HUES6 (cell line): ENCODE data around the gene SIGLEC15.

ENCODE experiments used
- H3K27ac ChIP-seq: 2 replicates; pipeline ENCODE4 v1.7.0; 2013; ENCODE audit warnings: low read depth, mild to moderate bottlenecking, low read length, inconsistent platforms
- H3K27me3 ChIP-seq: 2 replicates; pipeline ENCODE4 v1.6.1; 2013; ENCODE audit warnings: low read length; ENCODE audit not compliant: control insufficient read depth, insufficient read depth
- H3K36me3 ChIP-seq: 2 replicates; pipeline ENCODE4 v1.6.1; 2013; ENCODE audit warnings: low read length; ENCODE audit not compliant: control insufficient read depth, insufficient read depth
- H3K4me1 ChIP-seq: 2 replicates; pipeline ENCODE4 v1.6.1; 2013; ENCODE audit warnings: low read length; ENCODE audit not compliant: control insufficient read depth, insufficient read depth
- H3K4me3 ChIP-seq: 2 replicates; pipeline ENCODE4 v1.5.1; 2013; ENCODE audit warnings: low read depth, low read length
- H3K9ac ChIP-seq: one replicate; pipeline ENCODE4 v1.6.1; 2013; ENCODE audit warnings: mild to moderate bottlenecking, low read length
- H3K9me3 ChIP-seq: 2 replicates; pipeline ENCODE4 v1.6.1; 2013; ENCODE audit warnings: low read depth, low read length; ENCODE audit not compliant: control insufficient read depth, insufficient read depth

The SIGLEC15 gene

DNA sequence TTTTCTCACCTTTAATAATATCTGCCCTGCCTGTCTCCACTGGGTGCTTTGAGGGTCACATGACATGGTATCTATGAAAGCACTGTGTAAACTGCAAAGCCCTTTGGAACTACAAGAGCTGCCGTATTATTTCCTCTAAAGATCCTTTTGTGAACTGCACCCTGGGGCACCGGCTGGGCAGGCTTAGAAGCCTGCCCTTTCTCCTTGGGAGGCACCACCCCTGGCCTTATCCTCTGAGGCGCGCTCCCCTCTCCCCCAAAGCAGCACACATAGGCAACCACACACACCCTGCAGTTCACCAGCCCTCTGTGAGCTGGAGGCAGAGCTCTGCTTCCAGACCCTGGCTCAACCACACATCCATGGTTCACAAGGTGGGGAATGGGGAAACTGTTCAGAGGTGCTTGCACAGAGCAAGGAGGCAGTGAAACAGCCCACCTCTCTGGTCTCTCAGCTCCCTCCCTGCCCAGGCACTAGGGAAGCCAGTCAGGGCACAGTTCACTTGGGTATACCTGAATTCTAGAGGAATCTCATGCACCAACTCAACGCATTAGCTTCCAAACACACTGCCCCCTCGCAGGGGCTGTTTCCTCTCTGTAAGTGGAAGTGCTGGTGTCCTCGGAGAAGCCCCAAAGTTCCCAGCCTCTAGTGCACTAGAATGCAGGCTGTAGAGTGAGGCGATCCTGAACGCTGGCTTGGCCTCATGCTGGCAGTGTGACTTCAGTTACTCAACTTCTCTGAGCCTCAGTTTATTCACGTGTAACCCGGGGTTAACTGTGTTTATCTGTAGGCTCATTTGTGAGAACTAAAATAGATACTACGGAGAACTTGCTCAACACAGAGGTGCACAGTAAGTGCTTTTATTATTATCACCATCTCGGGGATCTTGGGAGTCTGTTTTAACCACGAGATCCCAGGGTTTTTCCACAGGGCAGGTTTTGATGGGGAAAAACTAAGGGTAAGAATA is 11.0 kb downstream of the SIGLEC15 start:
- Histone ChIP-seq H3K9me3 (no peaks in the 10 kb centered on the region), H3K4me3 (peak overlapping the region; percentile 59; the same call in 1 of the 2 replicates), H3K27ac (no peak overlapping the region), H3K36me3 (no peaks in the 10 kb centered on the region), H3K4me1 (peaks cover 12% of the 10 kb centered on the region; the same call in 1 of the 2 replicates), H3K27me3 (peaks cover 58% of the 10 kb centered on the region), H3K9ac (peak overlapping the region; percentile 12)

DNA sequence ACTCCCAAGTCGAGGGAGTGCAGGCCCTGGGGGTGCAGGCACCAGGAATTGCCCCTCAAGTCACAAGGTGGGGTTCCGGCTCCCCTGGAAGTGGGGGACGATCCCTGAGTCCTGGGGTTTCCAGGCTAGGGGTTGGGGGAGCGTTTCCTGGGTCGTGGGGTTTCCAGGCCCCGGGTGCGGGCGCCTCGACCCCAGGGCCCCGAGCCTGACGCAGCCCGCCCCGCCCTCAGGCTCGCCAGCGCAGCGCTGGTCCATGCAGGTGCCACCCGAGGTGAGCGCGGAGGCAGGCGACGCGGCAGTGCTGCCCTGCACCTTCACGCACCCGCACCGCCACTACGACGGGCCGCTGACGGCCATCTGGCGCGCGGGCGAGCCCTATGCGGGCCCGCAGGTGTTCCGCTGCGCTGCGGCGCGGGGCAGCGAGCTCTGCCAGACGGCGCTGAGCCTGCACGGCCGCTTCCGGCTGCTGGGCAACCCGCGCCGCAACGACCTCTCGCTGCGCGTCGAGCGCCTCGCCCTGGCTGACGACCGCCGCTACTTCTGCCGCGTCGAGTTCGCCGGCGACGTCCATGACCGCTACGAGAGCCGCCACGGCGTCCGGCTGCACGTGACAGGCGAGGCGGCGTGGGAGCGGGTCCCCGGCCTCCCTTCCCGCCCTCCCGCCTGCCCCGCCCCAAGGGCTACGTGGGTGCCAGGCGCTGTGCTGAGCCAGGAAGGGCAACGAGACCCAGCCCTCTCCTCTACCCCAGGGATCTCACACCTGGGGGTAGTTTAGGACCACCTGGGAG is 12.0 kb downstream of the SIGLEC15 start:
- no peaks in the 10 kb centered on the region for H3K36me3 ChIP-seq
- H3K4me1 ChIP-seq = peaks cover 12% of the 10 kb centered on the region; the same call in 1 of the 2 replicates
- H3K9me3 ChIP-seq = no peaks in the 10 kb centered on the region
- H3K9ac ChIP-seq = no peak overlapping the region
- no peak overlapping the region for H3K27ac ChIP-seq
- H3K4me3 ChIP-seq = peak overlapping the region; percentile 59
- peaks cover 58% of the 10 kb centered on the region for H3K27me3 ChIP-seq

DNA sequence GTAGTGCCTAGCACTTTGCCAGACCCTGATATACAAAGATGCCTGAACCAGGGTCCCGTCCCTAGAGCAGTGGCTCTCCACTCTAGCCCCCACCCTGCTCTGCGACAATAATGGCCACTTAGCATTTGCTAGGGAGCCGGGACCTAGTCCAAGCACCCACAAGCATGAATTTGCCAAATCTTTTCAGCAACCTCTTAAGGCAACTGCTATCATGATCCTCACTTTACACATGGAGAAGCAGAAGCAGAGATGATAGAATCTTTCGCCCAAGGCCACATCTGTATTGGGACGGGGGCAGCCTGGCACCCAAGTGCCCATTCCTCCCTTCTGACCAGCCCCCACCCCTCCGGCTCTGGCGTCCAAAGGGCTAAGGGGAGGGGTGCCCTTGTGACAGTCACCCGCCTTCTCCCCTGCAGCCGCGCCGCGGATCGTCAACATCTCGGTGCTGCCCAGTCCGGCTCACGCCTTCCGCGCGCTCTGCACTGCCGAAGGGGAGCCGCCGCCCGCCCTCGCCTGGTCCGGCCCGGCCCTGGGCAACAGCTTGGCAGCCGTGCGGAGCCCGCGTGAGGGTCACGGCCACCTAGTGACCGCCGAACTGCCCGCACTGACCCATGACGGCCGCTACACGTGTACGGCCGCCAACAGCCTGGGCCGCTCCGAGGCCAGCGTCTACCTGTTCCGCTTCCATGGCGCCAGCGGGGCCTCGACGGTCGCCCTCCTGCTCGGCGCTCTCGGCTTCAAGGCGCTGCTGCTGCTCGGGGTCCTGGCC is 13.0 kb downstream of the SIGLEC15 start:
- Histone ChIP-seq H3K4me3 (peak overlapping the region; percentile 59), H3K27ac (no peak overlapping the region), H3K4me1 (peaks cover 12% of the 10 kb centered on the region; the same call in 1 of the 2 replicates), H3K27me3 (peaks cover 58% of the 10 kb centered on the region), H3K9ac (no peak overlapping the region), H3K9me3 (no peaks in the 10 kb centered on the region), H3K36me3 (no peaks in the 10 kb centered on the region)

DNA sequence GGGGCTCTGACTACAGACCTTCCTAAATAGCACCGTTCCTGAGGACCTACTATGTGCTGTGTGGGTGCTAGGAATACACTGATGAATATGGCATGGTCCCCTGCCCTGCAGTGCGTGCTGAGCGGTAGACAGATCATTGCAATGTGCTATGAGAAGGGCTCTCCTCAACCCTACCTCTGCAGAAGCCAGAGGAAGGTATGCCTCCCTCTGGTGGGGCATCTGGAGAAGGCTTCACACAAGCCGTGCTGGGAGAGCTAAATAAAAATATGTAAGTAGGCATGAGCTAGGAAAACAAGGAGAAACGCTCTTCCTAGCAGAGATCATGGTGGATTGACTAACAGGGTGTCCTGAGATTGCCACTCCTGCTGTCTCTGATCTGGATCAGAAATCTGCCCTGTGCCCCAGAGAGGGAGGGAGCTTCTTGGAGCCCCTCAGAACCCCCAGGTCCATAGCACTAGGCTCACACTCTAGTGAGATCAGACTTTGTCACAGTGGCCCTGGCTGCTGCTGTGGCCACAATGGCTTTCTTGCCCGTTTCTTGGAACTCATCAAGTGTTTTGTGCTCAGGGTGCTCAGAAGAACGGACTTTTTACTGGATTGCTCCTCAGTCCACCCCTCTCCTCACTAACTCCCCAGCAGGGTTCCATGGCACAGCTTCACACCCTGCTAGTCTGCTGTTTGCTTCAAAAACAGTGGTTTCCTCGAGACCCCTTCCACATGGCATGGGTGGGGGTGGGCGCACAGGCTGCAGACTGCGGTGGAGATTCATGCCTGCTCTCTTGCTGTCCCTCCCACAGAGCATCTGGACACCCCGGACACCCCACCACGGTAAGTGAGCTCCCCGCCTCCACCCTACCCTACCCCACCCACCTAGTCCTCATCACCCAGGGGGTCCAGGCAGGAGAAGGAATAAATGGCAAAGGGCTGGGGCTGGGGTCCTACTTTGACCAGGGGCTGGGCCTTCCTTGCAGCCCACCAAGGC is 14.2 kb downstream of the SIGLEC15 start:
- no peak overlapping the region for H3K27ac ChIP-seq
- no peaks in the 10 kb centered on the region for H3K36me3 ChIP-seq
- no peaks in the 10 kb centered on the region for H3K9me3 ChIP-seq
- H3K9ac ChIP-seq = no peak overlapping the region
- H3K4me3 ChIP-seq = no peak overlapping the region
- H3K27me3 ChIP-seq = peaks cover 50% of the 10 kb centered on the region
- H3K4me1 ChIP-seq = peaks cover 12% of the 10 kb centered on the region; the same call in 1 of the 2 replicates

DNA sequence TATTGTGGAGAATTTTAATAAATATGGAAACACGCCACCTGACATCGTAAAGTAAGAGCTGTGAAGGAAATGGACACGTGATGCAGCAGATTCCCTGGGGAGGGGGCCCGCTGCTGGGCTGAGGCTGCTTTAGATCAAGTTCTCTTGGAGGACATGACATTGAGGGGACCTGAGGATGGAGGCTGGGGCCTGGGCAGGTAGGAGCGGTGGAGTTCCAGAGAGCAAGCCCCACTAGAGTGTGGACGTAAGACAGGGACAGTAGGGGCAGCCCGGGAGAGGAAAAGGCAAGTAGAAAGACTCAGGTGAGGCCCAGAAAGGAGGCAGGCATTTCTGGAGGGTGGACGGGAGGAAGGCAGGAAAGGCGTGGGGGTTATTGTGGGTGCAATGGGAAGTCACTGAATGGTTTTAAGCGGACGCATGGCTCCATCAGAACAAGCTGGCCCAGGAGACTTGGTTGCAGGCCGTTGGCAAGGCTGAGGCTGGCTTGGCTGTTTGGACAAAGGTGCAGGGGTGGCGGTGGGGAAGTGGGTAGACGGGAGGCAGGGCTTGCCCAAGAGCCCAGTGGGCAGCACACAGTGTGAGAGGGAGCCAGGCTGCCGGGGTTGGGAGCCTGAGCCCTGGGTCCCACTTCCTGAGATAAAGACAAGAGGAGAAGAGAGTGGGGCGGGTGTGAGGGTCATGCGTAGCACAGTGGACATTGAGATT is 15.7 kb downstream of the SIGLEC15 start:
- Histone ChIP-seq H3K27ac (no peak overlapping the region), H3K9ac (no peak overlapping the region), H3K4me1 (peaks cover 20% of the 10 kb centered on the region; the same call in 1 of the 2 replicates), H3K9me3 (no peaks in the 10 kb centered on the region), H3K36me3 (no peaks in the 10 kb centered on the region), H3K4me3 (no peak overlapping the region), H3K27me3 (peaks cover 36% of the 10 kb centered on the region)

DNA sequence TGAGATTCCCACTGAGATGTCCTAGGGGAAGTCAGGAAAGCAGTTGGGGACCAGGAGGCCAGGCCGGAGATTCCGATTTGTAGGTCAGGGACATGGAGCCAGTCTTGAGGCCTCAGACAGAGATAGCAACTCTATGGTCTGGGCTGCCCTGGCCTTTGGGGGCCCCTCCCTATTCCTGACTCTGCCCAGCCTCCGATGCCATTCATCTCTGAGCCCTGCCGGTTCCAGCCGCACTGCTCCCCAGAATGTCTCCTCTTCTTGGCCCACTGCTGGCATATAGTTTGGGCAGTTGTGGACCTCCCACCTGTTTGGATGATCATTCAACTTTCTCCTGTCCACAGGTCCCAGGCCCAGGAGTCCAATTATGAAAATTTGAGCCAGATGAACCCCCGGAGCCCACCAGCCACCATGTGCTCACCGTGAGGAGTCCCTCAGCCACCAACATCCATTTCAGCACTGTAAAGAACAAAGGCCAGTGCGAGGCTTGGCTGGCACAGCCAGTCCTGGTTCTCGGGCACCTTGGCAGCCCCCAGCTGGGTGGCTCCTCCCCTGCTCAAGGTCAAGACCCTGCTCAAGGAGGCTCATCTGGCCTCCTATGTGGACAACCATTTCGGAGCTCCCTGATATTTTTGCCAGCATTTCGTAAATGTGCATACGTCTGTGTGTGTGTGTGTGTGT is 16.4 kb downstream of the SIGLEC15 start:
- no peak overlapping the region for H3K9ac ChIP-seq
- peaks cover 14% of the 10 kb centered on the region; the same call in 1 of the 2 replicates for H3K4me1 ChIP-seq
- H3K36me3 ChIP-seq = no peaks in the 10 kb centered on the region
- H3K4me3 ChIP-seq = no peak overlapping the region
- H3K27ac ChIP-seq = no peak overlapping the region
- no peaks in the 10 kb centered on the region for H3K9me3 ChIP-seq
- peaks cover 29% of the 10 kb centered on the region for H3K27me3 ChIP-seq

DNA sequence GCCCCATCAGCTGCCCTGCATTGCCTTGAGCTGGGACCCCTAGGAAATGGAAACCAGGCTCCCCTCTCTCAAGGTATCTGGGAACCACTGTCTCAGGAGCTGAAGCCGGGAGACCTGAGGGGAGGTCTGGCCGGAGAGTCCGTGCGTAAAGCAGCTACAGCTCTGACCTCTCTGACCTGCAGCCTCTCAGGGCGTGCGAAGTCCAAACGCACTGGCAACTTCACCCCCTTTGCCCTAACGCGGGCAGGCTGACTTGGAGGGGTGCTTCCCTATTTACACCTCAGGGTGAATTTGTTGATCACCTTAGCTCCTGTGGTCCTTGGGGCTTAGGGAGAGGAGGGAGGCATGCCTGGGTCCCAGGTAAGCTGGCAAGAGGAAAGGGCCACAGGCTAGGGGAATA is 17.5 kb downstream of the SIGLEC15 start:
- Histone ChIP-seq H3K4me3 (no peak overlapping the region), H3K27me3 (peaks cover 18% of the 10 kb centered on the region), H3K9ac (no peak overlapping the region), H3K4me1 (peaks cover 12% of the 10 kb centered on the region; the same call in 1 of the 2 replicates), H3K36me3 (no peaks in the 10 kb centered on the region), H3K27ac (no peak overlapping the region), H3K9me3 (no peaks in the 10 kb centered on the region)

DNA sequence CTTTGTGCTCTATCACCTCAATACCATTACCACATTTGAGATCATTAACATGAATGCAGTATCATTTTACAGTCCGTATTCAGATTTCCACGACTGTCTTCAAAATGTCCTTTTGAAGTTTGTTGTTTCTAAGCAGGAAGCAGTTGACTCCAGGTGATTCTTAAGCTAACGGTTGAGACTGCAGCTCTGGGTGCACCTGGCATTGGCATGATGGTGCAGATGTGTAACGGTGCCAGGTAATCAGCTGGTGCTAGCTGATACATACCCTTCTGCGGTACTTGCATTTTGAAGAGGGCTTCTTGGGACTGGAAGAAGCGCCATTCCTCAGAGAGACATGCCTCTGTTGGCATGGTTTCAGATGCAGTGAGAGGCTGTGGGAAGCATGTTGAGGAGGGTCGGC is 19.5 kb downstream of the SIGLEC15 start:
- Histone ChIP-seq H3K4me1 (peaks cover 8% of the 10 kb centered on the region; the same call in 1 of the 2 replicates), H3K9me3 (no peaks in the 10 kb centered on the region), H3K27me3 (peaks cover under 1% of the 10 kb centered on the region; the same call in 1 of the 2 replicates), H3K36me3 (peaks cover 7% of the 10 kb centered on the region), H3K4me3 (no peak overlapping the region), H3K9ac (peak overlapping the region; percentile 36), H3K27ac (peak overlapping the region; percentile 37; the same call in 1 of the 2 replicates)

DNA sequence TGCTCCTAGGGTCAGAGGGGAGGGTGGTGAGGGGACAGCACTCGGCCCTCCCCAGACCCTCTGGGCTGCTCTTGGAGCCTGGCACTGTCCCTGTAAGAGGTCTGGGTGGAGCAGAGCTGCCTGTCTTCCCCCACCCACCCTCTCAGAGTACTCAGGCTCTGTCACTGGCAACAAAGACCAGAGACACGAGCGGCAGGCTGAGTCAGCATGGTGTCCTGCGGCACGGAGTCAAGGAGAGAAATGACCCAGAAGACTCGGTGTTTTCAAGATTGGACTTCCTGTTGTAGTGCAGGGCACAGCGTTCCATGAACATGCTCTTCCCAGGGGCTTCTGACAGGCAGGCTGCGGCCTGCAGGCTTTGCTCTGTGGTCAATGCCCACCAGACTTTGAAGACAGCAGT is 19.9 kb downstream of the SIGLEC15 start:
- Histone ChIP-seq H3K9me3 (no peaks in the 10 kb centered on the region), H3K4me3 (no peak overlapping the region), H3K27ac (peak overlapping the region; percentile 37; the same call in 1 of the 2 replicates), H3K36me3 (peaks cover 11% of the 10 kb centered on the region), H3K4me1 (peaks cover 8% of the 10 kb centered on the region; the same call in 1 of the 2 replicates), H3K27me3 (no peaks in the 10 kb centered on the region), H3K9ac (peak overlapping the region; percentile 36)
